OCI-LY1 (cell line): ENCODE data around the gene P2RY2.

Experiments
- CTCF ChIP-seq: fragments of 200-600 bp; sonication (generic), shearing (Covaris generic); IDR thresholded peaks from 2 replicates; pipeline ENCODE4 v1.5.1; 2017; ENCODE audit warnings: mild to moderate bottlenecking, antibody characterized with exemption, low read length, moderate library complexity, mixed read lengths
- EZH2 ChIP-seq: fragments of 200-600 bp; sonication (generic), shearing (Covaris generic); IDR thresholded peaks from 2 replicates; pipeline ENCODE4 v1.8.0; 2017; ENCODE audit warnings: borderline replicate concordance, mixed run types, mild to moderate bottlenecking, antibody characterized with exemption, low read length, moderate library complexity, mixed read lengths

DNA sequence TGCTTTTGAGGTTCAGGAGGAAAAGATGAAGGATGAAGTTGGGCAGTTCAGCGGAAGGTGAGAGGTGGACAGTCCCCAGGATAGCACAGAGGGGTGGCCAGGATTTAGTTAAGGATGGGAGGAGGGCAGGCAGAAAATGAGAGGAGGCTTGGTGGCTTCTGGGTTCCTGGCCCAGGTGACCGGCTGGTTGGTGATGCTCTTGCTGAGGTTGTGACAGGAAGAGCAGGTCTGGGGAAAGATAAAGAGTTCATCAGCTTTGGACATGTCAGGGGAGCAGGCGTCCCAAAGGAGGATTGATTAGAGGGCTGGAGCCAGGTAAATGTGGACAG lies 27.6 kb upstream of the P2RY2 start:
- TF ChIP-seq CTCF: no peak
- no peak for TF ChIP-seq EZH2
